Panc1 (cell line): ENCODE measurements around the gene PLS3. TPM values are rescaled to one million over a fixed set of nuclear protein-coding genes. Genes with fewer than 3 reads are reported as not detected.
A peak's percentile ranks its signal among the peaks of the same experiment; 100 is the strongest.

Source experiments
- ATAC-seq: fragments of 200-7000 bp; cut with Tn5 transposase; 2 replicates; pipeline ENCODE4 v1.9.1; 2020; ENCODE audit warnings: mild to moderate bottlenecking, moderate library complexity
- BruUV-seq: library from RNA; stranded (reverse); fragments of 400-500 nt; replicated peaks from 2 replicates; lab custom pipeline; 2021; lab: Mats Ljungman, UMichigan
- CTCF ChIA-PET: fragments of 300-600 bp; sonication (Branson Sonifier 250); formaldehyde crosslinking; loops from one replicate; lab custom pipeline; 2022; ENCODE audit warnings: antibody characterized with exemption; lab: Charles Lee
- POLR2A ChIA-PET: fragments of 300-600 bp; sonication (Branson Sonifier 250); formaldehyde crosslinking; loops from one replicate; lab custom pipeline; 2022; ENCODE audit warnings: antibody characterized with exemption; lab: Charles Lee
- DNase-seq: peaks from one replicate; pipeline ENCODE4 v3.0.0-alpha.2; 2010; ENCODE audit warnings: low read depth, low spot score
- H3K27ac ChIP-seq: 2 replicates; pipeline ENCODE4 v1.5.1; 2011; ENCODE audit warnings: mild to moderate bottlenecking, low read length, inconsistent platforms
- H3K27me3 ChIP-seq: fragments of 200-500 bp; sonication (Bioruptor generic); 2 replicates; pipeline ENCODE4 v1.6.0; 2014; ENCODE audit warnings: low read length, inconsistent platforms; ENCODE audit not compliant: control insufficient read depth, insufficient read depth
- H3K36me3 ChIP-seq: fragments of 200-500 bp; sonication (Bioruptor generic); 2 replicates; pipeline ENCODE4 v1.5.1; 2014; ENCODE audit warnings: inconsistent platforms, mild to moderate bottlenecking, low read length, moderate library complexity; ENCODE audit not compliant: control insufficient read depth, insufficient read depth
- H3K4me1 ChIP-seq: 2 replicates; pipeline ENCODE4 v1.5.1; 2011; ENCODE audit warnings: inconsistent platforms, mild to moderate bottlenecking, low read length, moderate library complexity; ENCODE audit not compliant: control insufficient read depth, insufficient read depth
- H3K4me3 ChIP-seq, 2 experiments: 2 replicates each; pipeline ENCODE4 v1.5.1; 2011 to 2012; ENCODE audit warnings: low read depth in 2 of 2, low read length in 2 of 2, mild to moderate bottlenecking in 2 of 2, inconsistent platforms in 1 of 2, moderate library complexity in 1 of 2
- H3K9me3 ChIP-seq: fragments of 200-500 bp; sonication (Bioruptor generic); 2 replicates; pipeline ENCODE4 v1.5.1; 2014; ENCODE audit warnings: low read depth, mild to moderate bottlenecking, inconsistent platforms, low read length, moderate library complexity; ENCODE audit not compliant: control insufficient read depth, insufficient read depth
- POLR2AphosphoS5 ChIP-seq: IDR thresholded peaks from 2 replicates; pipeline ENCODE4 v1.6.1; 2012; ENCODE audit warnings: mild to moderate bottlenecking, low read depth, low read length, moderate library complexity
- REST ChIP-seq, 2 experiments: IDR thresholded peaks; 2 replicates each; pipeline ENCODE4 v1.6.1; 2011 to 2012; ENCODE audit warnings: low read depth in 2 of 2, control low read depth in 1 of 2, low read length in 1 of 2, mild to moderate bottlenecking in 1 of 2, moderate library complexity in 1 of 2; ENCODE audit not compliant: insufficient read depth in 1 of 2
- SIN3A ChIP-seq: IDR thresholded peaks from 2 replicates; pipeline ENCODE4 v1.6.1; 2012; ENCODE audit warnings: low read depth, mild to moderate bottlenecking, low read length, moderate library complexity, borderline replicate concordance; ENCODE audit not compliant: insufficient read depth
- TCF7L2 ChIP-seq: IDR thresholded peaks from 2 replicates; pipeline ENCODE4 v1.6.1; 2011; ENCODE audit warnings: mild to moderate bottlenecking, low read depth, low read length, inconsistent platforms
- in situ Hi-C: cut with HindIII; loops from 2 replicates; pipeline ENCODE4 v1.10.0; 2016; ENCODE audit warnings: low sequenced_read_pairs, low pct_unique_long_range_greater_than_20kb
- intact Hi-C: fragments of 100-400 bp; cut with micrococcal nuclease; formaldehyde crosslinking; loops from one replicate; pipeline ENCODE4 v1.10.0; 2022; ENCODE audit not compliant: unreplicated experiment
- total RNA-seq: library from RNA; stranded (reverse); gene quantifications from one replicate; pipeline ENCODE4 v1.2.1, GENCODE V29; 2021; ENCODE audit not compliant: unreplicated experiment
- TF ChIP-seq, protein P1 (sequence below): fragments of 450-650 bp; IDR thresholded peaks from 2 replicates; pipeline ENCODE4 v1.5.1; 2017; ENCODE audit warnings: mild to moderate bottlenecking

Gene PLS3
- total RNA-seq, 1 experiment from 2014 or later: 164 TPM

GRCh38 chrX:115595049-115595448 lies 34.1 kb downstream of the PLS3 start:
- Histone ChIP-seq H3K9me3 (no peaks in the 10 kb centered on the region), H3K27me3 (no peaks in the 10 kb centered on the region), H3K4me1 (peaks cover 13% of the 10 kb centered on the region), H3K4me3 (no peak overlapping the region), H3K36me3 (no peaks in the 10 kb centered on the region), H3K27ac (no peak overlapping the region)
- in situ Hi-C loops (no loop called here), intact Hi-C loops (no loop called here)
- DNase-seq: no peak
- TF ChIP-seq REST (IDR thresholded peaks at IDR 0.05; ENCODE audit: insufficient read depth in 1 of 2, low read depth in 2 of 2, low read length in 1 of 2) (no peak), SIN3A (no peak), POLR2AphosphoS5 (no peak), TCF7L2 (no peak)
- TF ChIP-seq, protein P1, sequence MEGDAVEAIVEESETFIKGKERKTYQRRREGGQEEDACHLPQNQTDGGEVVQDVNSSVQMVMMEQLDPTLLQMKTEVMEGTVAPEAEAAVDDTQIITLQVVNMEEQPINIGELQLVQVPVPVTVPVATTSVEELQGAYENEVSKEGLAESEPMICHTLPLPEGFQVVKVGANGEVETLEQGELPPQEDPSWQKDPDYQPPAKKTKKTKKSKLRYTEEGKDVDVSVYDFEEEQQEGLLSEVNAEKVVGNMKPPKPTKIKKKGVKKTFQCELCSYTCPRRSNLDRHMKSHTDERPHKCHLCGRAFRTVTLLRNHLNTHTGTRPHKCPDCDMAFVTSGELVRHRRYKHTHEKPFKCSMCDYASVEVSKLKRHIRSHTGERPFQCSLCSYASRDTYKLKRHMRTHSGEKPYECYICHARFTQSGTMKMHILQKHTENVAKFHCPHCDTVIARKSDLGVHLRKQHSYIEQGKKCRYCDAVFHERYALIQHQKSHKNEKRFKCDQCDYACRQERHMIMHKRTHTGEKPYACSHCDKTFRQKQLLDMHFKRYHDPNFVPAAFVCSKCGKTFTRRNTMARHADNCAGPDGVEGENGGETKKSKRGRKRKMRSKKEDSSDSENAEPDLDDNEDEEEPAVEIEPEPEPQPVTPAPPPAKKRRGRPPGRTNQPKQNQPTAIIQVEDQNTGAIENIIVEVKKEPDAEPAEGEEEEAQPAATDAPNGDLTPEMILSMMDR: no peak
- ChIA-PET CTCF (interaction anchor here (0.5 kb wide), 1 partner anchor 969 kb away, joined by 3 read pairs; no protein-coding TSS in a partner anchor), POLR2A (no interaction called here)
- no peak for ATAC-seq
- BruUV-seq: TSS peak; percentile 49

DNA sequence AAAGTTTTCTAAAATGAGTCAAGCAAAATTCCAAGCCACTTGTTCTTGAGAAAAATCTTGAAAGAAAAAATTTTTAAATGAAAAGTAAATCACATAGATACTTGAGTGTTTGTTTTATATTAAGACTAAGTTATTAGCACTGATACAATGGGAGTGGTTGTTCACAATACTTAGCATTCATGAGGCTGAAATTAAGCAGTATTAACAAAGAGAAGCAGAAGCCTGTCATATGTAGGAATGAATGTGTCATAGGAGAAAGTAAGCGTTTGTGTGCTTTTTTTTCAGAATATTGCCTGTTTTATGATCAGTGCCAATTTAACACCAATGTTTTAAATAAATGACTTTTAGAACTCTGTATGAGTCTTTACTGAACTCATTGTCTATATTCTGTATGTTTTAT lies 37.6 kb downstream of the PLS3 start:
- POLR2A ChIA-PET: no interaction called here
- Histone ChIP-seq H3K27me3 (no peaks in the 10 kb centered on the region), H3K36me3 (no peaks in the 10 kb centered on the region), H3K9me3 (no peaks in the 10 kb centered on the region), H3K4me3 (no peak overlapping the region), H3K4me1 (peaks cover 8% of the 10 kb centered on the region; the same call in 1 of the 2 replicates), H3K27ac (no peak overlapping the region)
- no peak for DNase-seq
- intact Hi-C loops (no loop called here), in situ Hi-C loops (no loop called here)
- TF ChIP-seq SIN3A (no peak), TCF7L2 (no peak), POLR2AphosphoS5 (no peak), REST (IDR thresholded peaks at IDR 0.05; ENCODE audit: insufficient read depth in 1 of 2, low read depth in 2 of 2, low read length in 1 of 2) (no peak)
- TF ChIP-seq, protein P1: no peak
- BruUV-seq: no TSS peak
- ATAC-seq: no peak
- CTCF ChIA-PET: no interaction called here
